CD4-positive, CD25-positive, alpha-beta regulatory T cell (primary cell): ENCODE measurements around the gene FAM43B. TPM values are rescaled to one million over a fixed set of nuclear protein-coding genes. Genes with fewer than 3 reads are reported as not detected.

Experiments
- ATAC-seq, 2 donors: fragments of 150-1000 bp; cut with Tn5 transposase; one replicate each; pipeline ENCODE4 v1.10.0; 2021; ENCODE audit warnings: low read depth in 2 of 2, moderate number of reproducible peaks in 2 of 2, moderate library complexity in 1 of 2
- DNase-seq, 3 donors: peaks; one replicate each; pipeline versions ENCODE4 v3.0.0 to v3.0.0-alpha.2; 2012 to 2022; ENCODE audit warnings: mixed read lengths in 1 of 3
- H3K27ac ChIP-seq: one replicate; pipeline ENCODE4 v1.7.0; 2013; ENCODE audit warnings: mild to moderate bottlenecking, low read length; ENCODE audit not compliant: insufficient read depth, poor library complexity, severe bottlenecking
- H3K27me3 ChIP-seq: one replicate; pipeline ENCODE4 v1.7.0; 2013; ENCODE audit warnings: low read length; ENCODE audit not compliant: control insufficient read depth, insufficient read depth
- H3K36me3 ChIP-seq: one replicate; pipeline ENCODE4 v1.7.0; 2013; ENCODE audit warnings: mild to moderate bottlenecking, low read length, moderate library complexity; ENCODE audit not compliant: control insufficient read depth, insufficient read depth
- H3K4me1 ChIP-seq: 2 replicates; pipeline ENCODE4 v1.7.0; 2013; ENCODE audit warnings: mild to moderate bottlenecking, low read length; ENCODE audit not compliant: insufficient read depth, control insufficient read depth, poor library complexity, severe bottlenecking
- H3K4me3 ChIP-seq: one replicate; pipeline ENCODE4 v1.7.0; 2013; ENCODE audit warnings: low read depth, mild to moderate bottlenecking, low read length, moderate library complexity
- H3K9me3 ChIP-seq, 2 experiments: 1 replicate in 1 of 2; 2 replicates in 1 of 2; pipeline ENCODE4 v1.7.0; 2013; ENCODE audit warnings: low read length in 2 of 2, mild to moderate bottlenecking in 1 of 2, moderate library complexity in 1 of 2; ENCODE audit not compliant: control insufficient read depth in 2 of 2
- H3K27ac Mint-ChIP-seq, 3 donors: one replicate each; pipeline ENCODE4 v1.8.0; 2020 to 2022; ENCODE audit warnings: mild to moderate bottlenecking in 3 of 3, mixed read lengths in 3 of 3, moderate library complexity in 2 of 3
- H3K27me3 Mint-ChIP-seq: one replicate; pipeline ENCODE4 v1.8.0; 2022; ENCODE audit warnings: mild to moderate bottlenecking, mixed read lengths
- H3K36me3 Mint-ChIP-seq: one replicate; pipeline ENCODE4 v1.8.0; 2020; ENCODE audit warnings: mixed read lengths
- H3K4me1 Mint-ChIP-seq, 4 donors: one replicate each; pipeline ENCODE4 v1.8.0; 2020 to 2022; ENCODE audit warnings: mixed read lengths in 4 of 4, mild to moderate bottlenecking in 1 of 4
- H3K4me3 Mint-ChIP-seq, 4 donors: one replicate each; pipeline ENCODE4 v1.8.0; 2020 to 2022; ENCODE audit warnings: mild to moderate bottlenecking in 4 of 4, mixed read lengths in 4 of 4, moderate library complexity in 3 of 4
- H3K9me3 Mint-ChIP-seq, 7 donors: one replicate each; pipeline ENCODE4 v1.8.0; 2020 to 2022; ENCODE audit warnings: mixed read lengths in 7 of 7, mild to moderate bottlenecking in 3 of 7, moderate library complexity in 2 of 7
- polyA plus RNA-seq, 4 donors: library from polyadenylated mRNA; unstranded; fragments of 300-500 nt; fragmentation: Illumina TruSeq; gene quantifications; one replicate each; pipeline ENCODE4 v1.2.3, GENCODE V29; 2021
- total RNA-seq: library from RNA; stranded (reverse); gene quantifications from one replicate; pipeline ENCODE4 v1.2.3, GENCODE V29; 2022

The FAM43B gene
- total and polyA plus RNA-seq, 5 donors from 2014 or later = not detected

- Histone ChIP-seq H3K4me3 (no peak overlapping the region), H3K9me3 (no peaks in the 10 kb centered on the region), H3K27me3 (peaks cover 2% of the 10 kb centered on the region), H3K27ac (no peak overlapping the region), H3K36me3 (no peaks in the 10 kb centered on the region), H3K4me1 (no peaks in the 10 kb centered on the region)
- no peaks in the 10 kb centered on the region for H3K9me3 Mint-ChIP-seq
- ATAC-seq (no peak), DNase-seq (no peak)
- peaks cover 0 to 2% (median 0%) of the 10 kb centered on the region in 4 donors for H3K4me1 Mint-ChIP-seq
- H3K4me3 Mint-ChIP-seq = no peak overlapping the region
- H3K27me3 Mint-ChIP-seq = peaks cover 38% of the 10 kb centered on the region
- H3K36me3 Mint-ChIP-seq = no peaks in the 10 kb centered on the region
- H3K27ac Mint-ChIP-seq = no peak overlapping the region
Observed at GRCh38 chr1:20555025-20555757, 2.8 kb downstream of the FAM43B start.

- no peak for DNase-seq
- Histone ChIP-seq H3K4me3 (no peak overlapping the region), H3K27me3 (peaks cover 2% of the 10 kb centered on the region), H3K27ac (no peak overlapping the region), H3K36me3 (no peaks in the 10 kb centered on the region), H3K9me3 (no peaks in the 10 kb centered on the region), H3K4me1 (no peaks in the 10 kb centered on the region)
- Mint-ChIP-seq H3K4me3 (no peak overlapping the region), H3K27ac (no peak overlapping the region), H3K9me3 (no peaks in the 10 kb centered on the region), H3K36me3 (no peaks in the 10 kb centered on the region), H3K27me3 (peaks cover 35% of the 10 kb centered on the region), H3K4me1 (peaks cover 0 to 2% (median 0%) of the 10 kb centered on the region in 4 donors)
- ATAC-seq = no peak
Observed at GRCh38 chr1:20555758-20556120, 3.4 kb downstream of the FAM43B start.

GRCh38 chr1:20558191-20558590 is 5.8 kb downstream of the FAM43B start:
- Histone ChIP-seq H3K27ac (no peak overlapping the region), H3K27me3 (no peaks in the 10 kb centered on the region), H3K4me3 (no peak overlapping the region), H3K36me3 (no peaks in the 10 kb centered on the region), H3K9me3 (no peaks in the 10 kb centered on the region), H3K4me1 (no peaks in the 10 kb centered on the region)
- peaks cover 32% of the 10 kb centered on the region for H3K27me3 Mint-ChIP-seq
- no peak overlapping the region for H3K27ac Mint-ChIP-seq
- no peak overlapping the region for H3K4me3 Mint-ChIP-seq
- no peaks in the 10 kb centered on the region for H3K4me1 Mint-ChIP-seq
- no peak for ATAC-seq
- H3K9me3 Mint-ChIP-seq = peaks cover 0 to 2% (median 0%) of the 10 kb centered on the region in 7 donors
- no peak for DNase-seq
- no peaks in the 10 kb centered on the region for H3K36me3 Mint-ChIP-seq

GRCh38 chr1:20560966-20561365 is 8.6 kb downstream of the FAM43B start:
- Histone ChIP-seq H3K27ac (no peak overlapping the region), H3K4me3 (no peak overlapping the region), H3K9me3 (no peaks in the 10 kb centered on the region), H3K4me1 (no peaks in the 10 kb centered on the region), H3K36me3 (no peaks in the 10 kb centered on the region), H3K27me3 (no peaks in the 10 kb centered on the region)
- Mint-ChIP-seq H3K4me3 (no peak overlapping the region), H3K27me3 (peaks cover 18% of the 10 kb centered on the region), H3K9me3 (peaks cover 0 to 2% (median 0%) of the 10 kb centered on the region in 7 donors), H3K27ac (no peak overlapping the region), H3K36me3 (no peaks in the 10 kb centered on the region), H3K4me1 (no peaks in the 10 kb centered on the region)
- no peak for ATAC-seq
- DNase-seq = no peak

- Mint-ChIP-seq H3K27ac (no peak overlapping the region), H3K4me1 (no peaks in the 10 kb centered on the region), H3K36me3 (no peaks in the 10 kb centered on the region), H3K4me3 (no peak overlapping the region), H3K27me3 (peaks cover 15% of the 10 kb centered on the region), H3K9me3 (peaks cover 0 to 4% (median 0%) of the 10 kb centered on the region in 7 donors)
- DNase-seq (no peak), ATAC-seq (no peak)
- H3K4me1 ChIP-seq = no peaks in the 10 kb centered on the region
- H3K9me3 ChIP-seq = no peaks in the 10 kb centered on the region
- no peak overlapping the region for H3K27ac ChIP-seq
- peaks cover 2% of the 10 kb centered on the region for H3K27me3 ChIP-seq
- H3K4me3 ChIP-seq = no peak overlapping the region
- no peaks in the 10 kb centered on the region for H3K36me3 ChIP-seq
Observed at GRCh38 chr1:20565234-20565633, 12.9 kb downstream of the FAM43B start.

- no peak for ATAC-seq
- Histone ChIP-seq H3K9me3 (no peaks in the 10 kb centered on the region), H3K27ac (no peak overlapping the region), H3K27me3 (peaks cover 2% of the 10 kb centered on the region), H3K36me3 (no peaks in the 10 kb centered on the region), H3K4me1 (no peaks in the 10 kb centered on the region), H3K4me3 (no peak overlapping the region)
- Mint-ChIP-seq H3K27ac (no peak overlapping the region), H3K36me3 (no peaks in the 10 kb centered on the region), H3K27me3 (peaks cover 18% of the 10 kb centered on the region), H3K4me1 (peaks cover 0 to 6% (median 4%) of the 10 kb centered on the region in 4 donors), H3K9me3 (peaks cover 0 to 6% (median 0%) of the 10 kb centered on the region in 7 donors), H3K4me3 (no peak overlapping the region)
- DNase-seq = no peak
Observed at GRCh38 chr1:20569523-20570098, 17.2 kb downstream of the FAM43B start.

- H3K27me3 ChIP-seq = peaks cover 2% of the 10 kb centered on the region
- Mint-ChIP-seq H3K27ac (no peak overlapping the region), H3K36me3 (no peaks in the 10 kb centered on the region), H3K4me1 (peaks cover 0 to 6% (median 4%) of the 10 kb centered on the region in 4 donors), H3K4me3 (no peak overlapping the region), H3K27me3 (peaks cover 18% of the 10 kb centered on the region), H3K9me3 (peaks cover 0 to 6% (median 0%) of the 10 kb centered on the region in 7 donors)
- no peak for ATAC-seq
- H3K9me3 ChIP-seq = no peaks in the 10 kb centered on the region
- no peaks in the 10 kb centered on the region for H3K4me1 ChIP-seq
- no peak overlapping the region for H3K27ac ChIP-seq
- H3K4me3 ChIP-seq = no peak overlapping the region
- no peak for DNase-seq
- no peaks in the 10 kb centered on the region for H3K36me3 ChIP-seq
Observed at GRCh38 chr1:20571427-20571826, 19.1 kb downstream of the FAM43B start.

- no peak for DNase-seq
- H3K4me3 ChIP-seq = no peak overlapping the region
- Mint-ChIP-seq H3K4me1 (peaks cover 0 to 6% (median 4%) of the 10 kb centered on the region in 4 donors), H3K9me3 (peaks cover 0 to 6% (median 2%) of the 10 kb centered on the region in 7 donors), H3K27me3 (peaks cover 18% of the 10 kb centered on the region), H3K36me3 (no peaks in the 10 kb centered on the region), H3K27ac (no peak overlapping the region), H3K4me3 (no peak overlapping the region)
- no peaks in the 10 kb centered on the region for H3K9me3 ChIP-seq
- no peaks in the 10 kb centered on the region for H3K36me3 ChIP-seq
- no peaks in the 10 kb centered on the region for H3K4me1 ChIP-seq
- H3K27ac ChIP-seq = no peak overlapping the region
- H3K27me3 ChIP-seq = peaks cover 2% of the 10 kb centered on the region
- ATAC-seq = no peak
Observed at GRCh38 chr1:20573987-20574386, 21.6 kb downstream of the FAM43B start.
